GM12891 (cell line): ENCODE data around the gene GFRA1.

Experiments used
- POLR2A ChIP-seq: IDR thresholded peaks from 2 replicates; pipeline ENCODE4 v1.6.1; 2011; ENCODE audit warnings: low read depth, low read length, control low read depth
- POLR2AphosphoS5 ChIP-seq: IDR thresholded peaks from 2 replicates; pipeline ENCODE4 v1.6.1; 2011; ENCODE audit warnings: low read depth, low read length, control low read depth
- SPI1 ChIP-seq: IDR thresholded peaks from 2 replicates; pipeline ENCODE4 v1.6.1; 2011; ENCODE audit warnings: low read depth, low read length, control low read depth

GRCh38 chr10:116067825-116068224, 205.2 kb downstream of the GFRA1 start:
- TF ChIP-seq POLR2AphosphoS5 (no peak), SPI1 (no peak), POLR2A (no peak)
